H9 (cell line): ENCODE measurements around the gene TMEM131. TPM values are rescaled to one million over a fixed set of nuclear protein-coding genes. Genes with fewer than 3 reads are reported as not detected.

Source experiments
- DNase-seq: peaks from one replicate; pipeline ENCODE4 v3.0.0-alpha.2; 2017
- H2AFZ ChIP-seq: one replicate; pipeline ENCODE4 v1.6.1; 2013; ENCODE audit warnings: mild to moderate bottlenecking, low read length, control low read depth, moderate library complexity
- H2AK5ac ChIP-seq: 2 replicates; pipeline ENCODE4 v1.6.1; 2013; ENCODE audit warnings: low read length, control low read depth, mixed read lengths; ENCODE audit not compliant: insufficient read length
- H2BK120ac ChIP-seq: one replicate; pipeline ENCODE4 v1.6.1; 2013; ENCODE audit warnings: low read depth, mild to moderate bottlenecking, low read length, control low read depth, inconsistent platforms; ENCODE audit not compliant: poor library complexity, severe bottlenecking
- H2BK12ac ChIP-seq: 2 replicates; pipeline ENCODE4 v1.6.1; 2013; ENCODE audit warnings: low read length, control low read depth, mixed read lengths, low read depth; ENCODE audit not compliant: insufficient read length
- H2BK15ac ChIP-seq: 2 replicates; pipeline ENCODE4 v1.6.1; 2013; ENCODE audit warnings: low read depth, low read length, control low read depth
- H2BK20ac ChIP-seq: one replicate; pipeline ENCODE4 v1.6.1; 2013; ENCODE audit warnings: low read depth, mild to moderate bottlenecking, low read length, control low read depth, inconsistent platforms; ENCODE audit not compliant: poor library complexity, severe bottlenecking
- H2BK5ac ChIP-seq: 2 replicates; pipeline ENCODE4 v1.6.1; 2013; ENCODE audit warnings: low read length, control low read depth, mixed read lengths; ENCODE audit not compliant: insufficient read length
- H3K14ac ChIP-seq: 2 replicates; pipeline ENCODE4 v1.6.1; 2013; ENCODE audit warnings: low read length, control low read depth; ENCODE audit not compliant: insufficient read depth
- H3K18ac ChIP-seq: 2 replicates; pipeline ENCODE4 v1.6.1; 2013; ENCODE audit warnings: low read depth, mild to moderate bottlenecking, mixed read lengths, low read length, control low read depth; ENCODE audit not compliant: insufficient read length
- H3K23ac ChIP-seq: 2 replicates; pipeline ENCODE4 v1.6.1; 2013; ENCODE audit warnings: low read length, control low read depth, mixed read lengths, low read depth; ENCODE audit not compliant: insufficient read length
- H3K23me2 ChIP-seq: 2 replicates; pipeline ENCODE4 v1.6.1; 2013; ENCODE audit warnings: low read depth, mild to moderate bottlenecking, mixed read lengths, low read length, control low read depth; ENCODE audit not compliant: insufficient read length, poor library complexity, severe bottlenecking
- H3K27ac ChIP-seq: 2 replicates; pipeline ENCODE4 v1.5.1; 2013; ENCODE audit warnings: low read length, control low read depth, mixed read lengths, low read depth; ENCODE audit not compliant: insufficient read length
- H3K27me3 ChIP-seq: 2 replicates; pipeline ENCODE4 v1.6.1; 2013; ENCODE audit warnings: low read length, control low read depth, inconsistent platforms; ENCODE audit not compliant: insufficient read depth
- H3K4ac ChIP-seq: 2 replicates; pipeline ENCODE4 v1.6.1; 2013; ENCODE audit warnings: low read depth, mild to moderate bottlenecking, control low read depth, inconsistent platforms, low read length, moderate library complexity
- H3K4me1 ChIP-seq: 2 replicates; pipeline ENCODE4 v1.6.1; 2013; ENCODE audit warnings: low read length, control low read depth, inconsistent platforms; ENCODE audit not compliant: insufficient read depth
- H3K4me2 ChIP-seq: 2 replicates; pipeline ENCODE4 v1.6.1; 2013; ENCODE audit warnings: low read length, control low read depth, mixed read lengths; ENCODE audit not compliant: insufficient read length, insufficient read depth
- H3K56ac ChIP-seq: 2 replicates; pipeline ENCODE4 v1.6.1; 2013; ENCODE audit warnings: low read depth, mild to moderate bottlenecking, mixed read lengths, low read length, control low read depth; ENCODE audit not compliant: insufficient read length
- H3K79me1 ChIP-seq: 2 replicates; pipeline ENCODE4 v1.6.1; 2013; ENCODE audit warnings: low read depth, mild to moderate bottlenecking, moderate library complexity, low read length, control low read depth, inconsistent platforms; ENCODE audit not compliant: insufficient read depth, poor library complexity, severe bottlenecking
- H3K79me2 ChIP-seq: 2 replicates; pipeline ENCODE4 v1.6.1; 2013; ENCODE audit warnings: low read length, control low read depth, inconsistent platforms; ENCODE audit not compliant: insufficient read depth
- H3K9ac ChIP-seq: 2 replicates; pipeline ENCODE4 v1.6.1; 2013; ENCODE audit warnings: low read length, control low read depth, mixed read lengths; ENCODE audit not compliant: insufficient read length; ENCODE audit errors: extremely low read depth
- H3K9me3 ChIP-seq: one replicate; pipeline ENCODE4 v1.6.1; 2013; ENCODE audit warnings: low read depth, low read length, inconsistent platforms; ENCODE audit not compliant: control insufficient read depth
- H3T11ph ChIP-seq: one replicate; pipeline ENCODE4 v1.6.1; 2013; ENCODE audit warnings: mild to moderate bottlenecking, low read length, control low read depth, inconsistent platforms
- H4K20me1 ChIP-seq: one replicate; pipeline ENCODE4 v1.6.1; 2013; ENCODE audit not compliant: control insufficient read depth, insufficient read length, insufficient read depth
- H4K5ac ChIP-seq: 2 replicates; pipeline ENCODE4 v1.6.1; 2013; ENCODE audit warnings: low read depth, mild to moderate bottlenecking, mixed read lengths, low read length, control low read depth; ENCODE audit not compliant: insufficient read length
- H4K8ac ChIP-seq: replicated peaks from 2 replicates; pipeline ENCODE4 v1.6.1; 2013; ENCODE audit warnings: low read length, control low read depth, mixed read lengths, low read depth; ENCODE audit not compliant: insufficient read length
- H4K91ac ChIP-seq: 2 replicates; pipeline ENCODE4 v1.6.1; 2013; ENCODE audit warnings: low read depth, mild to moderate bottlenecking, moderate library complexity, mixed read lengths, low read length, control low read depth; ENCODE audit not compliant: insufficient read length
- H3K27ac Mint-ChIP-seq, 3 experiments: 2 replicates in 2 of 3; 3 replicates in 1 of 3; pipeline ENCODE4 v1.8.0; 2020 to 2021; ENCODE audit warnings: mixed read lengths in 3 of 3, mild to moderate bottlenecking in 1 of 3, moderate library complexity in 1 of 3
- H3K27me3 Mint-ChIP-seq: 2 replicates; pipeline ENCODE4 v1.8.0; 2021; ENCODE audit warnings: low read depth, mild to moderate bottlenecking, moderate library complexity, mixed read lengths
- H3K36me3 Mint-ChIP-seq, 3 experiments: 2 replicates in 2 of 3; 3 replicates in 1 of 3; pipeline ENCODE4 v1.8.0; 2020 to 2021; ENCODE audit warnings: low read depth in 3 of 3, mixed read lengths in 3 of 3; ENCODE audit not compliant: insufficient read depth in 1 of 3
- H3K4me1 Mint-ChIP-seq, 2 experiments: 2 replicates each; pipeline ENCODE4 v1.8.0; 2020; ENCODE audit warnings: mixed read lengths in 2 of 2
- H3K4me3 Mint-ChIP-seq, 2 experiments: 2 replicates in 1 of 2; 3 replicates in 1 of 2; pipeline ENCODE4 v1.8.0; 2020 to 2021; ENCODE audit warnings: mild to moderate bottlenecking in 2 of 2, mixed read lengths in 2 of 2, moderate library complexity in 1 of 2
- H3K9me3 Mint-ChIP-seq, 2 experiments: 2 replicates in 1 of 2; 3 replicates in 1 of 2; pipeline ENCODE4 v1.8.0; 2020; ENCODE audit warnings: mild to moderate bottlenecking in 2 of 2, mixed read lengths in 2 of 2, moderate library complexity in 1 of 2
- CTCF ChIP-seq: fragments of 200-600 bp; sonication (generic); conservative IDR thresholded peaks from 3 replicates; pipeline ENCODE4 v1.8.0; 2021; ENCODE audit warnings: antibody characterized with exemption, mild to moderate bottlenecking
- total RNA-seq: library from RNA; stranded (reverse); gene quantifications from 2 replicates; pipeline ENCODE4 v1.2.1, GENCODE V29; 2021

Gene TMEM131
- total RNA-seq, 1 experiment from 2014 or later, result 20.9 TPM

DNA sequence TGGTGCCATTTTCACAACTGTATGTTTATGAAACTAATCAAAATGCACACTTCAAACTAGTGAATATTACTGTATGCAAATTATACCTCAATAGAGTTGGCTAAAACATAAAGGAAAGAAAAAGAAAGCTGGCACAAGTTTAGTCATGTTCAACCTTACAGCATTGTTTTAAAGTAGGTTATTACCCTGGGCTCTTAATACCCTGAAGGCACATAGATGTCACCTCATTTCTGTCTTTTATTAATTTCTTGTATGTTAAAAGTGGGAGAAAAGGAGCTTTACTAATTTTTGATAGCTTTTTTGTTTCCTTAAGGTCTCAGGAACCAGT, 32.7 kb downstream of the TMEM131 start:
- H3K23me2 ChIP-seq, result no peaks in the 10 kb centered on the region
- Mint-ChIP-seq H3K27ac (no peak overlapping the region; a peak in 1 of 7 replicates), H3K4me3 (no peak overlapping the region), H3K36me3 (no peaks in the 10 kb centered on the region), H3K27me3 (no peaks in the 10 kb centered on the region), H3K4me1 (peaks cover 29 to 31% of the 10 kb centered on the region in 2 experiments), H3K9me3 (no peaks in the 10 kb centered on the region)
- no peak for TF ChIP-seq CTCF
- no peak for DNase-seq
- H2BK120ac ChIP-seq, result no peak overlapping the region
- H4K20me1 ChIP-seq, result no peaks in the 10 kb centered on the region
- H4K5ac ChIP-seq, result no peak overlapping the region
- H3K4me2 ChIP-seq, result no peak overlapping the region
- no peak overlapping the region for H2AFZ ChIP-seq
- H2AK5ac ChIP-seq, result no peak overlapping the region
- no peak overlapping the region for H3K23ac ChIP-seq
- H4K8ac ChIP-seq, result no peak overlapping the region
- no peak overlapping the region for H3T11ph ChIP-seq
- no peaks in the 10 kb centered on the region for H3K9me3 ChIP-seq
- peaks cover 2% of the 10 kb centered on the region; the same call in 1 of the 2 replicates for H3K79me2 ChIP-seq
- H3K9ac ChIP-seq, result no peak overlapping the region
- H3K79me1 ChIP-seq, result no peaks in the 10 kb centered on the region
- H3K4ac ChIP-seq, result no peak overlapping the region
- no peak overlapping the region for H2BK15ac ChIP-seq
- H2BK20ac ChIP-seq, result no peak overlapping the region
- no peak overlapping the region for H2BK5ac ChIP-seq
- H3K4me1 ChIP-seq, result no peaks in the 10 kb centered on the region
- H4K91ac ChIP-seq, result no peak overlapping the region
- no peaks in the 10 kb centered on the region for H3K27me3 ChIP-seq
- H3K14ac ChIP-seq, result no peak overlapping the region
- H3K56ac ChIP-seq, result no peak overlapping the region
- no peak overlapping the region for H2BK12ac ChIP-seq
- H3K18ac ChIP-seq, result no peak overlapping the region
- no peak overlapping the region for H3K27ac ChIP-seq
